HEK293T (cell line): Measurements from ENCODE around the gene TERF2IP.

Experiments
- CTCF ChIA-PET: fragments of 350-600 bp; formaldehyde crosslinking; extraction: SDS; loops from one replicate; lab custom pipeline; 2021; ENCODE audit warnings: antibody characterized with exemption, inconsistent platforms; lab: Yijun Ruan, JAX
- POLR2A ChIA-PET: fragments of 350-600 bp; formaldehyde crosslinking; extraction: SDS; loops from one replicate; lab custom pipeline; 2020; ENCODE audit warnings: antibody characterized with exemption, inconsistent platforms; lab: Yijun Ruan, JAX
- DNase-seq: peaks from one replicate; pipeline ENCODE4 v3.0.0; 2012; ENCODE audit warnings: mixed read lengths; ENCODE audit errors: extremely low spot score
- ARNT ChIP-seq: fragments of 450-650 bp; IDR thresholded peaks from 2 replicates; pipeline ENCODE4 v1.6.1; 2017; ENCODE audit warnings: mild to moderate bottlenecking
- BHLHE40 ChIP-seq: fragments of 450-650 bp; IDR thresholded peaks from 2 replicates; pipeline ENCODE4 v1.6.1; 2016; ENCODE audit warnings: mild to moderate bottlenecking, moderate library complexity, borderline replicate concordance
- CTBP1 ChIP-seq: fragments of 450-650 bp; IDR thresholded peaks from 2 replicates; pipeline ENCODE4 v1.6.1; 2016; ENCODE audit warnings: borderline replicate concordance
- ELF4 ChIP-seq: fragments of 450-650 bp; IDR thresholded peaks from 2 replicates; pipeline ENCODE4 v1.6.1; 2017; ENCODE audit warnings: antibody characterized with exemption
- FOXA1 ChIP-seq: fragments of 450-650 bp; IDR thresholded peaks from 2 replicates; pipeline ENCODE4 v1.6.1; 2016; ENCODE audit warnings: mild to moderate bottlenecking
- FOXK2 ChIP-seq: fragments of 450-650 bp; IDR thresholded peaks from 2 replicates; pipeline ENCODE4 v1.6.1; 2016; ENCODE audit warnings: mild to moderate bottlenecking
- FOXM1 ChIP-seq: fragments of 450-650 bp; IDR thresholded peaks from 2 replicates; pipeline ENCODE4 v1.6.1; 2017; ENCODE audit warnings: mild to moderate bottlenecking, borderline replicate concordance
- HDGF ChIP-seq: fragments of 450-650 bp; IDR thresholded peaks from 2 replicates; pipeline ENCODE4 v1.6.1; 2017; ENCODE audit warnings: antibody characterized with exemption, borderline replicate concordance
- L3MBTL2 ChIP-seq: fragments of 450-650 bp; conservative IDR thresholded peaks from 2 replicates; pipeline ENCODE4 v1.6.1; 2016; ENCODE audit warnings: mild to moderate bottlenecking
- LEF1 ChIP-seq: fragments of 450-650 bp; IDR thresholded peaks from 2 replicates; pipeline ENCODE4 v1.6.1; 2017; ENCODE audit warnings: mild to moderate bottlenecking, borderline replicate concordance
- NFRKB ChIP-seq: fragments of 450-650 bp; IDR thresholded peaks from 2 replicates; pipeline ENCODE4 v1.6.1; 2016; ENCODE audit warnings: mild to moderate bottlenecking, moderate library complexity
- PKNOX1 ChIP-seq: fragments of 450-650 bp; IDR thresholded peaks from 2 replicates; pipeline ENCODE4 v1.6.1; 2016
- SP1 ChIP-seq: fragments of 450-650 bp; IDR thresholded peaks from 2 replicates; pipeline ENCODE4 v1.6.1; 2017
- SUZ12 ChIP-seq: fragments of 450-650 bp; IDR thresholded peaks from 2 replicates; pipeline ENCODE4 v1.6.1; 2016; ENCODE audit warnings: mild to moderate bottlenecking
- TARDBP ChIP-seq: fragments of 450-650 bp; IDR thresholded peaks from 2 replicates; pipeline ENCODE4 v1.6.1; 2016
- ZNF384 ChIP-seq: fragments of 450-650 bp; IDR thresholded peaks from 2 replicates; pipeline ENCODE4 v1.6.1; 2016

Gene TERF2IP

GRCh38 chr16:75622761-75623605 lies 24.6 kb upstream of the TERF2IP start, which contains the start of gene ADAT1:
TSS of gene ADAT1 (minus strand) at chr16:75623281. CDS start at chr16:75620799, 2,482 bp downstream.
- DNase-seq = peak; percentile 96
- TF ChIP-seq L3MBTL2 (peak; percentile 95), ZNF384 (peak; percentile 93), CTBP1 (no peak), FOXK2 (no peak)
- POLR2A ChIA-PET = interaction anchor here (0.7 to 1.7 kb wide), 16 partner anchors 9 to 159 kb away, joined by 3 to 32 read pairs (median 3); partner anchors contain the start of genes KARS1, TERF2IP and TMEM231
- CTCF ChIA-PET = interaction anchor here (1.2 kb wide), 2 partner anchors 25 to 141 kb away, joined by 3 read pairs; no protein-coding TSS in a partner anchor

DNA sequence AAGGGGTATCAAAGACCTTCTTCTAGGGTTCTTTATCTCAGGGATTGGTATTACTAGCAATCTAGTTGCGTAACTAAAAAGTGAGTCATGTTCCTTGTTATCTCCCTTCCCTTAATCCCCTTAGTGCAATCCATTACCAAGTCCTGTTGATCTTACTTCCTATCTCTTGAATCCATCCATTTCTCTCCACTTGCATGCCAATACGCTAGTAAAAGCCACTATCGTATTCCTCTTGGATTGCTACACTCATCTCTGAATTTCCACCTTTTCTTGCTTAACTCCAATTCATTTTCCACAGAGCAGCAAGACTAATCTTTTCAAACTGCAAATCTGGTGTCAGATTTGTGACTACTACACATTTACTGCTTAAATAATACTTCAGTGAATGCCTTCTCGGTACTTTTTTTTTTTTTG lies 22.6 kb upstream of the TERF2IP start:
- POLR2A ChIA-PET = no interaction called here
- no peak for TF ChIP-seq LEF1
- no peak for TF ChIP-seq TARDBP
- TF ChIP-seq CTBP1 = no peak
- no peak for TF ChIP-seq L3MBTL2
- TF ChIP-seq NFRKB = no peak
- no peak for TF ChIP-seq BHLHE40
- no peak for TF ChIP-seq FOXM1
- TF ChIP-seq SP1 = no peak
- TF ChIP-seq PKNOX1 = no peak
- TF ChIP-seq FOXK2 = no peak
- TF ChIP-seq ZNF384 = no peak
- no peak for TF ChIP-seq ARNT
- no peak for TF ChIP-seq HDGF
- TF ChIP-seq SUZ12 = no peak
- no peak for TF ChIP-seq ELF4
- no peak for TF ChIP-seq FOXA1
- DNase-seq = no peak
- CTCF ChIA-PET = no interaction called here

DNA sequence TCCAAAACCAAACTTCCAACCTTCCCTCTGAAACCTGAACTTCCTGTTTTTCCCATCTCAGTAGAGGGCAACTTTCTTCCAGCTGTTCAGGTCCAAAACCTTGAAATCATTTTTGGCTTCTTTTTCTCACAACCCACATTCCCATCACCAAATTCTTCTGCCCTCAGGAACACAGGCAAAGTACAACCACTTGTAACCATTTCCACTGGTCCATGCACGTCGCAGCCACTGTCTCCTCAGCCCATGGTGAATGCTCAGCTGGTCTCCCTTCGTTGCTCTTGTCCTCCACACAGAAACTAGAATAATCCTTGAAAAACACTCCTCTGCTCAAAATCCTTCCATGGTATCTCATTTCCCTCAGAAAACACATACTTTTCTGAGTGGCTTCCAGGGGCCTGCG lies 20.8 kb upstream of the TERF2IP start:
- DNase-seq = no peak
- ChIA-PET CTCF (no interaction called here), POLR2A (interaction anchor here (1.5 kb wide), 1 partner anchor 21 kb away, joined by 14 read pairs; the partner anchor contains the start of genes KARS1 and TERF2IP)
- no peak for TF ChIP-seq FOXK2
- TF ChIP-seq NFRKB = no peak
- TF ChIP-seq FOXA1 = no peak
- no peak for TF ChIP-seq FOXM1
- TF ChIP-seq SUZ12 = no peak
- TF ChIP-seq LEF1 = no peak

GRCh38 chr16:75627851-75628250 lies 19.7 kb upstream of the TERF2IP start:
- DNase-seq = no peak
- CTCF ChIA-PET = no interaction called here
- TF ChIP-seq NFRKB = no peak
- TF ChIP-seq TARDBP = no peak
- TF ChIP-seq FOXK2 = no peak
- no peak for TF ChIP-seq LEF1
- no peak for TF ChIP-seq ELF4
- no peak for TF ChIP-seq BHLHE40
- no peak for TF ChIP-seq SUZ12
- no peak for TF ChIP-seq FOXA1
- no peak for TF ChIP-seq ZNF384
- TF ChIP-seq PKNOX1 = no peak
- TF ChIP-seq L3MBTL2 = no peak
- POLR2A ChIA-PET = no interaction called here

GRCh38 chr16:75628351-75628750 lies 19.2 kb upstream of the TERF2IP start:
- TF ChIP-seq FOXK2 (no peak), L3MBTL2 (no peak), TARDBP (no peak), PKNOX1 (no peak), BHLHE40 (no peak), ELF4 (no peak), ARNT (no peak), FOXM1 (no peak), LEF1 (no peak), ZNF384 (no peak), SP1 (no peak), SUZ12 (no peak), CTBP1 (no peak), FOXA1 (no peak), NFRKB (no peak), HDGF (no peak)
- DNase-seq = no peak
- ChIA-PET POLR2A (no interaction called here), CTCF (no interaction called here)

DNA sequence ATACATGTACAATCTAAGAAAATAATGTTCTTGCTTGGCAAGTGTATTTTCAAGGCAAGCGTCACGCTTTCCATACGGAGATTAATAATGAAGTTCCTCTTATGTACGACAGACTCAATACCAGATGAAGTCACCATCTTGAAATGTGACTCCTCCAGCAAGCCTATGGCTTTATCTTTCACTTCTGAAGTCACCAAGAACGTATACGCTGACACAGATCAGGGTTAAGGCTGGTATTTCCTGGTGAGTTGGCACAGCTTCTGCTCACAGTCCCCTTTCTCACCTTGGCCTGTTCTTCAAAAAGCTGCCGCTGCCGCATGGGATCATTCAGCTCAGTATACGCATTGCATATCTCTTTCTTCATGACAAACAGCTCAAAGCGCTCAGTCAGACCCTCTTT lies 18.4 kb upstream of the TERF2IP start:
- TF ChIP-seq HDGF = no peak
- no peak for TF ChIP-seq TARDBP
- POLR2A ChIA-PET = no interaction called here

More for the DNA sequence above, 18.4 kb upstream of the TERF2IP start:
- no peak for DNase-seq
- CTCF ChIA-PET = no interaction called here
